NOMO-1 (cell line): Measurements from ENCODE around the gene MFAP3.

Source experiments
- DNase-seq, 2 experiments: peaks; one replicate each; lab custom pipeline; 2025; ENCODE audit not compliant: unreplicated experiment in 2 of 2; lab: John Stamatoyannopoulos, UW

The MFAP3 gene

GRCh38 chr5:154088801-154089200 lies 50.0 kb downstream of the MFAP3 start:
- DNase-seq = no peak

- no peak for DNase-seq
These were observed 51.9 kb downstream of the MFAP3 start for GRCh38 chr5:154090656-154091055.

- DNase-seq = no peak
These were observed 53.8 kb downstream of the MFAP3 start for GRCh38 chr5:154092356-154093141.

GRCh38 chr5:154093142-154093532 lies 54.4 kb downstream of the MFAP3 start:
- DNase-seq = no peak

- DNase-seq = no peak
These were observed 57.1 kb downstream of the MFAP3 start for GRCh38 chr5:154095904-154096303.

GRCh38 chr5:154097031-154097430 lies 58.3 kb downstream of the MFAP3 start:
- DNase-seq = no peak

- DNase-seq = no peak
These were observed 59.7 kb downstream of the MFAP3 start for GRCh38 chr5:154098465-154098864.

- no peak for DNase-seq
These were observed 62.4 kb downstream of the MFAP3 start for GRCh38 chr5:154101184-154101583.

GRCh38 chr5:154103233-154103632 lies 64.5 kb downstream of the MFAP3 start:
- DNase-seq = no peak
